AG20443 (cell line): ENCODE results near the gene C10orf120.

Experiments used
- DNase-seq: peaks from one replicate; pipeline ENCODE4 v3.0.0; 2012; ENCODE audit warnings: low spot score, mixed read lengths

C10orf120 gene

GRCh38 chr10:122703483-122704448 lies 4.1 kb upstream of the C10orf120 start:
- DNase-seq, result peak; percentile 91

- DNase-seq, result no peak
These were observed 2.6 kb upstream of the C10orf120 start for GRCh38 chr10:122702275-122702674.

DNA sequence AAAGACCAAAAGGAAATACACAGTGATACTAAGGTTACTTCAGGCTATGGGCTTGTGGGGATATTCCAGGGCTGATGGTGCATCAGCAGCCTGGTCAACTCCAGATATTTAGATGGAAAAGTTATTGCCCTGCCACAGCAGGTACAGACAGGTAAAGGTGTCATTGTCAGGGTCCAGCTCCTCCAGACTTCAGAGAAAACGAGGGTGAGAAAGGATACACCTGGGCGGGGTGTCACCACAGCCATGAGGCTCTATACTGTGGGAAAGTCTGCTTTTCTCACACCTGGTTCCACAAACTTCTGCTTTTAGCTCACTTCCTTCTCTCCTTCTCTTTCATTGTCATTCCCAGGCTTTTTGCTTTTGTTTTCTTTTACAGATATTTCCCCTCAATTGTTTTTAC lies 2.0 kb upstream of the C10orf120 start:
- no peak for DNase-seq

DNA sequence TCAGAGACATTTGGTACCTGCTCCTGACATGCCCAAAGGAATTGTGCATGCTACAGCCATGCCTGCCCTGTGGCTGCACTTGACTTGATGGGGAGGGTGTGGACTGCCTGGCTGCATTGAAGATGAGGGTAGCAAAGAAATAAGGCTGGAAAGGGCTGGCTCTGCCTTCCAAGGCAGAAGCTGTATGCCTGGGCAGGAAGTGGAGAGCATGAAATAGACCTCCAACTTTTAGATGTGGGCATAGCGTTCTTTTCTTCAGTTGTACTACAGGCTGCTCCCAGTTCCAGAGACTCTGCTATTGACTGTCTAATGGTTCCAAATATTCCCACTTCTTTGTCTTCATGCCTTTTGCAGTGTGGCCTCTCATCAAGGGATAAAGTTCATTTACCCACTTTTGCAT lies 3.0 kb downstream of the C10orf120 start:
- no peak for DNase-seq

DNA sequence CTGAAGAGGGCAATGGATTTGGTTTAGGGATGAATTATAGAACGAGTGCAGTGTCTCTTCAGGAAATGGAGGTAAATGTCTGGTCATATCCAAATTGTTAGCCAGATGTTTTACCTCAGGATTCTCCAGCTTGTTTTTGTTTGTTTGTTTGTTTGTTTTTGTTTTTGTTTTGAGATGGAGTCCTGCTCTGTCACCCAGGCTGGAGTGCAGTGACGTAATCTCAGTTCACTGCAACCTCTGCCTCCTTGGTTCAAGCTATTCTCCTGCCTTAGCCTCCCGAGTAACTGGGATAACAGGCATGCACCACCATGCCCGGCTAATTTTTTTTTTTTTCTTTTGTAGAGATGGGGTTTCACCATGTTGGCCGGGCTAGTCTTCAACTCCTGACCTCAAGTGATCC lies 6.9 kb downstream of the C10orf120 start:
- DNase-seq, result no peak

DNA sequence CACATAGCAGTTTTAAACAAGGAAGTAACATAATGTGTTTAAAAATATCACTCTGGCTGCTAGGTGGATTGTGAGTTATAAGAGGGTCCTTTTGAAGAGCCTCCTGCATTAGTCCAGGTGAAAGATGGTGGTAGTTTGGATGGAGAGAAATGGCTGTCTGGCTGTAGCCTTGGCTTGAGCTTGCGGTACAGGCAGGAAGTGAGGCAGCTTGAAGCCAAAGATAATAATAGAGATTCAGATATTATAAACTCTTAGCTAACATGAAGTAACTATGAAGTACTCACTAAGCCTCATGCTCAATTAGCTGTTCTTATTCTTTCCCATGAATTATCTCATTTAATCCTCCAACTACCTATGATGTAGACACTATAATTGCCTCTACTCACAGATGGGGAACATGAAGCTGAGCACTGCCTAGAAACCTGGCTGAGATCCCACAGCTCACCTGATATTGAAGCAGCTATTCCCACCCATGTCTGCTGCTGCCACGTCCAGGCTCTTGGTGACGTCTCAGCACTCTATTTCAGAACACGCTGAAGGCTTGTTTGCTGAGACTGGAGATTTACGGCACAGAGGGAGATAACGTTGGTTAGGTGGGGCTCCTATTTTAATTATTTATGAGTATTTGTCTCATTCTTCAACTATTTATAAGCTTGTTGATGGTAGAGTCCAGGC lies 10.4 kb downstream of the C10orf120 start:
- DNase-seq, result no peak

- no peak for DNase-seq
These were observed 11.2 kb downstream of the C10orf120 start for GRCh38 chr10:122688293-122688989.

- DNase-seq, result no peak
These were observed 17.1 kb downstream of the C10orf120 start for GRCh38 chr10:122682522-122682921.

GRCh38 chr10:122678266-122678665 lies 21.4 kb downstream of the C10orf120 start:
- DNase-seq, result no peak

DNA sequence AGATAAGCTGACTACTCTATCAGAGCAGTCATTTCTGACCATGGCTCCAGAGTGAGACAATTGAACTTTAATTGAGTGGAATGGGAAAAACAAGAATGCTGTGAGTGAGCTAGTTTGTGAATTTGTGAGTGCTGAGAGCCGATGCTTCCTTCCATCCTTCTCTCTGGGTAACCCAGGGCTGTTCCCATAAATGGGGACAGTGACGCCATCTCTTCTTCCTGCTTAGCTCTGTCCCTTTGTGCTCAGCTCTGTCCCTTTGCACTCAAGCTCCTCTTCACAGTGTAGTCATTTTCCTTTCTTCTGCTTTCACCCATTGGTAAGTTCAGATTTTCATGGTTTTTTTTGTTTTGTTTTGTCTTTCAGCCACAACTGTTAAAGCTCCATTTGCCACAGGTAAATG lies 24.4 kb downstream of the C10orf120 start:
- DNase-seq, result no peak

DNA sequence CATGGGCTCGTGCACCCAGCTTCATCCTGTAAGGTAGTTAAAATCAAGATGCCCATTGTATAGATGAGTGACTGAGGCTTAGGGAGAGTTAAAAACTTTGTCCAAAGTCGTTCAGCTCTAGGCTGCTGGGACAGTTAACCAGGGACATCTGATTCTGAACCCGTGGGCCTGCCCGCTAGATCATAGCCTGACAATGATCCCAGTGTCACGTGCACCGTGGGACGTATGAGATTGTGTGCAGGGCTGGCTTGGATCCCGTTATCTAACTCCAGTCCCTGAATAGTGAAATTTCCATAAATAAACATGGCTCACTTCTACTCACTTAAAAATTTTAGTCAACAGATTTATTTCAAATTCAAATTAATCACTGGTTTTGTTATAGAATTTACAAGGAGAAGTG lies 24.9 kb downstream of the C10orf120 start:
- DNase-seq, result no peak

- no peak for DNase-seq
These were observed 25.9 kb downstream of the C10orf120 start for GRCh38 chr10:122673731-122674130.

GRCh38 chr10:122673269-122673668 lies 26.4 kb downstream of the C10orf120 start:
- no peak for DNase-seq

DNA sequence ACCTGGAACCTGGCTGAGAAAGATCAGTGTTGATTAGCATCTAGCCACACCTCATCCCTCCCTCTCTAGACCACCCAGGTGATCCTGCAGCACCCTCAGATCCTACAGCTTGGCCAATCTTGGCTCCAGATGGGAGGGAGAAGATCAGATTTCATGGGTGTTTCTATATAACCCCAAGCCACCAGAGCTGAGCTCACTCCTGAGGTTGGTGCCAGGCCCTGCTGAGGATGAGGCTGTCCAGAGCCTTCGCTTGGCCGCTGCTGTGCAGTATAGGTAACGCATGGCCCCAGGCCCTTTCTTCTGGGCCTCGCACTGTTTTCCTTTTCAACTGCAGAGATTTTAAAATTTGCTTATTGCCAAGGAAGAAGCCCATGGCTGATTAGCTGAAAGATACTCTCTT lies 27.0 kb downstream of the C10orf120 start:
- no peak for DNase-seq

- DNase-seq, result no peak
These were observed 28.3 kb downstream of the C10orf120 start for GRCh38 chr10:122671355-122671754.

GRCh38 chr10:122669842-122670241 lies 29.8 kb downstream of the C10orf120 start:
- DNase-seq, result no peak

GRCh38 chr10:122669045-122669444 lies 30.6 kb downstream of the C10orf120 start:
- DNase-seq, result no peak

DNA sequence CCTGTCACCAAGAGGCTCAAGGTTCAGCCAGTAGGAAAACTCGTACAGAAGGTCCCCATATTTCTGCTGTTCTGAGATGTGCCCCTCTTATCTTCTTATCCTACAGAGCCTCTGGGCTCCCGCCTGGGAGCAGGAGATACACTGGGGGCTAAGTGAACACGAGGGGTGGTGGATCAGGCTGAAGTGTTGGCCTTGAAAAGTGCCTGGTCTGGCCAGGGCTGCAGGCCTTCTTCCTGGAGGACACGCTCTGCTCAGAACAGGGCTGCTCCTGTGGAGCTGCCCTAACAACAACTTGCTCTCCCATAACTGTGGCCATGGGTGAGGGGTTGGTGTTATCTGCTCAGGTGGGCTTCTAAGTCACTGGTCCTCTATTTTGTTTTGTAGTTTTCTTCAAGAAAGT lies 33.7 kb downstream of the C10orf120 start:
- no peak for DNase-seq

- DNase-seq, result no peak
These were observed 34.3 kb downstream of the C10orf120 start for GRCh38 chr10:122665329-122665860.

GRCh38 chr10:122664501-122664900 lies 35.1 kb downstream of the C10orf120 start:
- no peak for DNase-seq

GRCh38 chr10:122663516-122664130 lies 36.0 kb downstream of the C10orf120 start:
- no peak for DNase-seq

GRCh38 chr10:122662231-122662630 lies 37.4 kb downstream of the C10orf120 start:
- no peak for DNase-seq
